Mesenchymal stem cell (in vitro differentiated cells and primary cell): ENCODE data around the gene NDUFAF2.
A peak's percentile ranks its signal among the peaks of the same experiment; 100 is the strongest.

Experiments
- DNase-seq: peaks from one replicate; pipeline ENCODE4 v3.0.0-alpha.2; 2013
- H2AFZ ChIP-seq: one replicate; pipeline ENCODE4 v1.6.1; 2013; ENCODE audit warnings: low read depth, mild to moderate bottlenecking, control low read depth, inconsistent platforms, low read length, moderate library complexity
- H2AK5ac ChIP-seq: 2 replicates; pipeline ENCODE4 v1.6.1; 2013; ENCODE audit warnings: low read length, moderate library complexity, mild to moderate bottlenecking, inconsistent platforms; ENCODE audit not compliant: severe bottlenecking
- H2BK120ac ChIP-seq: one replicate; pipeline ENCODE4 v1.6.1; 2013; ENCODE audit warnings: low read depth, mild to moderate bottlenecking, inconsistent platforms, low read length, moderate library complexity
- H2BK12ac ChIP-seq, 2 experiments: one replicate each; pipeline ENCODE4 v1.6.1; 2013; ENCODE audit warnings: inconsistent platforms in 2 of 2, low read length in 2 of 2, mild to moderate bottlenecking in 2 of 2, moderate library complexity in 2 of 2, control low read depth in 1 of 2
- H2BK15ac ChIP-seq: one replicate; pipeline ENCODE4 v1.6.1; 2013; ENCODE audit warnings: mild to moderate bottlenecking, low read depth, inconsistent platforms; ENCODE audit not compliant: poor library complexity, severe bottlenecking
- H2BK5ac ChIP-seq: 2 replicates; pipeline ENCODE4 v1.6.1; 2013; ENCODE audit warnings: low read depth, mild to moderate bottlenecking, low read length, control low read depth, inconsistent platforms; ENCODE audit not compliant: poor library complexity, severe bottlenecking
- H3K14ac ChIP-seq, 2 experiments: one replicate each; pipeline ENCODE4 v1.6.1; 2013; ENCODE audit warnings: inconsistent platforms in 2 of 2, low read length in 2 of 2, control low read depth in 1 of 2, mild to moderate bottlenecking in 1 of 2, moderate library complexity in 1 of 2
- H3K18ac ChIP-seq, 2 experiments: one replicate each; pipeline ENCODE4 v1.6.1; 2013; ENCODE audit warnings: inconsistent platforms in 2 of 2, low read length in 2 of 2, control low read depth in 1 of 2, low read depth in 1 of 2, mild to moderate bottlenecking in 1 of 2
- H3K23ac ChIP-seq, 2 experiments: one replicate each; pipeline ENCODE4 v1.6.1; 2013; ENCODE audit warnings: inconsistent platforms in 2 of 2, low read length in 2 of 2, mild to moderate bottlenecking in 2 of 2, moderate library complexity in 2 of 2, control low read depth in 1 of 2
- H3K27ac ChIP-seq: 2 replicates; pipeline ENCODE4 v1.5.1; 2013; ENCODE audit warnings: mild to moderate bottlenecking, moderate library complexity, low read length, control low read depth, inconsistent platforms; ENCODE audit not compliant: poor library complexity, severe bottlenecking
- H3K27me3 ChIP-seq, 2 experiments: 2 replicates each; pipeline versions ENCODE4 v1.6.1 to v1.7.0; 2013; ENCODE audit warnings: low read length in 2 of 2, mild to moderate bottlenecking in 2 of 2, moderate library complexity in 2 of 2, control low read depth in 1 of 2, inconsistent platforms in 1 of 2; ENCODE audit not compliant: control insufficient read depth in 1 of 2, insufficient read depth in 1 of 2
- H3K36me3 ChIP-seq, 2 experiments: 2 replicates each; pipeline versions ENCODE4 v1.6.1 to v1.7.0; 2013; ENCODE audit warnings: low read length in 2 of 2, control low read depth in 1 of 2, inconsistent platforms in 1 of 2, low read depth in 1 of 2, mild to moderate bottlenecking in 1 of 2; ENCODE audit not compliant: insufficient read depth in 2 of 2, control insufficient read depth in 1 of 2
- H3K4ac ChIP-seq, 2 experiments: one replicate each; pipeline ENCODE4 v1.6.1; 2013; ENCODE audit warnings: inconsistent platforms in 2 of 2, low read length in 2 of 2, mild to moderate bottlenecking in 2 of 2, moderate library complexity in 2 of 2, control low read depth in 1 of 2, low read depth in 1 of 2
- H3K4me1 ChIP-seq: 2 replicates; pipeline ENCODE4 v1.6.1; 2013; ENCODE audit warnings: low read depth, low read length, control low read depth; ENCODE audit not compliant: control insufficient read depth, insufficient read depth
- H3K4me2 ChIP-seq: 2 replicates; pipeline ENCODE4 v1.6.1; 2013; ENCODE audit warnings: low read length, mild to moderate bottlenecking, inconsistent platforms; ENCODE audit not compliant: poor library complexity, severe bottlenecking
- H3K4me3 ChIP-seq, 2 experiments: 2 replicates each; pipeline versions ENCODE4 v1.5.1 to v1.7.0; 2013; ENCODE audit warnings: low read length in 2 of 2, mild to moderate bottlenecking in 2 of 2, control low read depth in 1 of 2, low read depth in 1 of 2; ENCODE audit not compliant: insufficient read depth in 1 of 2
- H3K79me1 ChIP-seq: replicated peaks from 2 replicates; pipeline ENCODE4 v1.6.1; 2013; ENCODE audit warnings: mild to moderate bottlenecking, control low read depth, low read length, inconsistent platforms; ENCODE audit not compliant: poor library complexity, severe bottlenecking
- H3K9ac ChIP-seq: 2 replicates; pipeline ENCODE4 v1.7.0; 2013; ENCODE audit warnings: mild to moderate bottlenecking, low read length, moderate library complexity
- H3K9me3 ChIP-seq: 2 replicates; pipeline ENCODE4 v1.7.0; 2013; ENCODE audit warnings: mild to moderate bottlenecking, low read length; ENCODE audit not compliant: control insufficient read depth
- H4K8ac ChIP-seq: one replicate; pipeline ENCODE4 v1.6.1; 2013; ENCODE audit warnings: inconsistent platforms, mild to moderate bottlenecking, low read length, moderate library complexity
- H4K91ac ChIP-seq: one replicate; pipeline ENCODE4 v1.6.1; 2013; ENCODE audit warnings: mild to moderate bottlenecking, low read length, inconsistent platforms
- WGBS: methylation state at CpG from one replicate; pipeline ENCODE4 v1.1.7; 2013; ENCODE audit warnings: mixed read lengths; 5-methylcytosine and 5-hydroxymethylcytosine counted together

The NDUFAF2 gene

DNA sequence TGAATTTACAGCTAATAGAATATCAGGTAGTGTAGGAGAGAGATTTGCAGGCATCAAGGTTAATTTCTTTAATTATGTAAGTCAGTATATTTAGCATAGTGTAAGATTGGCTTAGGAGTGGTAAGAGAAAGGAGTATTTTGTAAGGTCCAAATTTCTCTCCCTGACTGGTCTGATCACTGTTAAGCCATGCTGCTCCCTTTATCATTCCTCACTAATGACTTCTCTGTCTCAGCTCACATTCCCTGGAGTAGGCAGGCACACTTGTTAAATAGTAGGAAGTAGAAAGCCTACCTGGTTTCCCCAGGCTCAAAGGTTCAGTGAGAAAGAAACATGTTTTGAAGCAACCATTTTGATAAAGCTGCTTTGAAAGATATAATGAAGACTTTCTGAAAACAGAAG is 126.5 kb downstream of the NDUFAF2 start:
- no peak overlapping the region for H2BK12ac ChIP-seq
- no peak overlapping the region for H2AK5ac ChIP-seq
- H2BK120ac ChIP-seq: no peak overlapping the region
- H3K79me1 ChIP-seq: peaks cover 3% of the 10 kb centered on the region
- no peaks in the 10 kb centered on the region for H3K9me3 ChIP-seq
- no peak overlapping the region for H2BK5ac ChIP-seq
- H3K18ac ChIP-seq: no peak overlapping the region
- no peak overlapping the region for H4K91ac ChIP-seq
- H3K27me3 ChIP-seq: no peaks in the 10 kb centered on the region
- no peak overlapping the region for H3K4me3 ChIP-seq
- no peak overlapping the region for H2AFZ ChIP-seq
- no peak overlapping the region for H3K4me2 ChIP-seq
- H4K8ac ChIP-seq: no peak overlapping the region
- no peak overlapping the region for H2BK15ac ChIP-seq
- peaks cover 0 to 13% of the 10 kb centered on the region in 2 experiments for H3K36me3 ChIP-seq
- no peak overlapping the region for H3K27ac ChIP-seq
- H3K9ac ChIP-seq: no peak overlapping the region
- no peak overlapping the region for H3K4ac ChIP-seq
- no peaks in the 10 kb centered on the region for H3K4me1 ChIP-seq
- H3K23ac ChIP-seq: no peak overlapping the region
- DNase-seq: no peak
- no peak overlapping the region for H3K14ac ChIP-seq

- no peak overlapping the region for H2BK15ac ChIP-seq
- no peak overlapping the region for H3K14ac ChIP-seq
- H3K9ac ChIP-seq: no peak overlapping the region
- no peak overlapping the region for H2BK12ac ChIP-seq
- no peak overlapping the region for H2BK120ac ChIP-seq
- 94% methylated on average over 1 of the region's 1 CpG for WGBS
- H2BK5ac ChIP-seq: no peak overlapping the region
- no peak overlapping the region for H2AFZ ChIP-seq
- no peak overlapping the region for H3K4ac ChIP-seq
- H3K36me3 ChIP-seq: peaks cover 0 to 21% of the 10 kb centered on the region in 2 experiments
- no peaks in the 10 kb centered on the region for H3K9me3 ChIP-seq
- H3K23ac ChIP-seq: no peak overlapping the region
- no peaks in the 10 kb centered on the region for H3K27me3 ChIP-seq
- no peak overlapping the region for H3K4me3 ChIP-seq
- no peak overlapping the region for H2AK5ac ChIP-seq
- H3K18ac ChIP-seq: no peak overlapping the region
- DNase-seq: no peak
- H4K91ac ChIP-seq: no peak overlapping the region
- H3K27ac ChIP-seq: no peak overlapping the region
- H3K79me1 ChIP-seq: peaks cover 3% of the 10 kb centered on the region
- no peaks in the 10 kb centered on the region for H3K4me1 ChIP-seq
- no peak overlapping the region for H4K8ac ChIP-seq
- H3K4me2 ChIP-seq: no peak overlapping the region
Measured at GRCh38 chr5:61076626-61077025, 131.6 kb downstream of the NDUFAF2 start.

- H3K79me1 ChIP-seq: no peaks in the 10 kb centered on the region
- no peak overlapping the region for H3K4ac ChIP-seq
Measured at GRCh38 chr5:61081741-61082140, 136.7 kb downstream of the NDUFAF2 start.

GRCh38 chr5:61082516-61083280 is 137.7 kb downstream of the NDUFAF2 start:
- no peaks in the 10 kb centered on the region for H3K4me1 ChIP-seq
- H3K79me1 ChIP-seq: no peaks in the 10 kb centered on the region
- no peak overlapping the region for H3K4me2 ChIP-seq
- H3K27ac ChIP-seq: no peak overlapping the region
- H2AK5ac ChIP-seq: no peak overlapping the region
- DNase-seq: peak; percentile 69
- H3K4ac ChIP-seq: no peak overlapping the region
- H3K36me3 ChIP-seq: peaks cover 0 to 5% of the 10 kb centered on the region in 2 experiments
- no peak overlapping the region for H3K9ac ChIP-seq
- no peak overlapping the region for H2AFZ ChIP-seq
- H3K14ac ChIP-seq: no peak overlapping the region
- H2BK5ac ChIP-seq: no peak overlapping the region
- no peak overlapping the region for H4K91ac ChIP-seq
- WGBS: 79% methylated on average over 2 of the region's 3 CpGs
- H3K27me3 ChIP-seq: no peaks in the 10 kb centered on the region
- no peak overlapping the region for H3K4me3 ChIP-seq
- H2BK15ac ChIP-seq: no peak overlapping the region
- H3K9me3 ChIP-seq: no peaks in the 10 kb centered on the region
- H2BK12ac ChIP-seq: no peak overlapping the region
- no peak overlapping the region for H3K23ac ChIP-seq
- H2BK120ac ChIP-seq: no peak overlapping the region
- no peak overlapping the region for H3K18ac ChIP-seq
- no peak overlapping the region for H4K8ac ChIP-seq

More at GRCh38 chr5:61081741-61082140, 136.7 kb downstream of the NDUFAF2 start:
- no peak overlapping the region for H4K8ac ChIP-seq
- H3K18ac ChIP-seq: no peak overlapping the region
- no peak overlapping the region for H3K4me3 ChIP-seq
- no peak overlapping the region for H2AFZ ChIP-seq
- no peak overlapping the region for H2BK120ac ChIP-seq
- H2BK12ac ChIP-seq: no peak overlapping the region
- H4K91ac ChIP-seq: no peak overlapping the region
- peaks cover 0 to 8% of the 10 kb centered on the region in 2 experiments for H3K36me3 ChIP-seq
- no peaks in the 10 kb centered on the region for H3K9me3 ChIP-seq
- H3K27ac ChIP-seq: no peak overlapping the region
- H2BK5ac ChIP-seq: no peak overlapping the region
- WGBS: 67% methylated on average over 1 of the region's 2 CpGs
- no peak for DNase-seq
- H2BK15ac ChIP-seq: no peak overlapping the region
- H3K23ac ChIP-seq: no peak overlapping the region
- H2AK5ac ChIP-seq: no peak overlapping the region
- no peaks in the 10 kb centered on the region for H3K4me1 ChIP-seq
- H3K4me2 ChIP-seq: no peak overlapping the region
- no peak overlapping the region for H3K9ac ChIP-seq
- H3K14ac ChIP-seq: no peak overlapping the region
- H3K27me3 ChIP-seq: no peaks in the 10 kb centered on the region
